Upper lobe of right lung (tissue), 1 donor: ENCODE measurements around the gene TANGO6. TPM values are rescaled to one million over a fixed set of nuclear protein-coding genes. Genes with fewer than 3 reads are reported as not detected.

Experiments
- ATAC-seq: fragments of 200-7000 bp; cut with Tn5 transposase; one replicate; pipeline ENCODE4 v1.9.1; 2020; ENCODE audit warnings: mild to moderate bottlenecking, moderate library complexity
- DNase-seq: peaks from one replicate; pipeline ENCODE4 v3.0.0-alpha.2; 2020
- H3K27ac ChIP-seq: fragments of 200-600 bp; one replicate; pipeline ENCODE4 v1.8.0; 2022
- H3K27me3 ChIP-seq: fragments of 200-600 bp; one replicate; pipeline ENCODE4 v1.8.0; 2022; ENCODE audit warnings: mild to moderate bottlenecking
- H3K36me3 ChIP-seq: fragments of 200-600 bp; one replicate; pipeline ENCODE4 v1.8.0; 2022
- H3K4me1 ChIP-seq: fragments of 200-600 bp; one replicate; pipeline ENCODE4 v1.8.0; 2022
- H3K4me3 ChIP-seq: fragments of 200-600 bp; one replicate; pipeline ENCODE4 v1.8.0; 2022; ENCODE audit warnings: mild to moderate bottlenecking
- H3K9me3 ChIP-seq: fragments of 200-600 bp; one replicate; pipeline ENCODE4 v1.8.0; 2022
- CTCF ChIP-seq: fragments of 200-600 bp; IDR thresholded peaks from one replicate; pipeline ENCODE4 v1.8.0; 2022; ENCODE audit warnings: antibody characterized with exemption
- intact Hi-C: fragments of 100-400 bp; cut with DNase I; formaldehyde crosslinking; loops from one replicate; pipeline ENCODE4 v1.11.0; 2022
- long read RNA-seq: library from polyadenylated mRNA; unstranded; transcript quantifications from one replicate; pipeline ENCODE4 v2.0.0, GENCODE V29; 2021
- total RNA-seq: library from RNA; stranded (reverse); fragmentation: NEBNext Ultra II Directional; extraction: Animal tissue kit (Norgen Biotek cat#: 25700); gene quantifications from one replicate; pipeline ENCODE4 v1.2.1, GENCODE V29; 2021
- donor health status: DM: no; HTN: yes; CAD: no; lungs with severe emphysema.

TANGO6 gene
- 19.1 TPM for total RNA-seq
- long read RNA-seq, full-length matches to known transcripts: 13 of 17 reads
- long read RNA-seq, partial matches to known transcripts: 0 of 17 reads
- long read RNA-seq, other reads (novel, unspliced or antisense): 4 of 17 reads

DNA sequence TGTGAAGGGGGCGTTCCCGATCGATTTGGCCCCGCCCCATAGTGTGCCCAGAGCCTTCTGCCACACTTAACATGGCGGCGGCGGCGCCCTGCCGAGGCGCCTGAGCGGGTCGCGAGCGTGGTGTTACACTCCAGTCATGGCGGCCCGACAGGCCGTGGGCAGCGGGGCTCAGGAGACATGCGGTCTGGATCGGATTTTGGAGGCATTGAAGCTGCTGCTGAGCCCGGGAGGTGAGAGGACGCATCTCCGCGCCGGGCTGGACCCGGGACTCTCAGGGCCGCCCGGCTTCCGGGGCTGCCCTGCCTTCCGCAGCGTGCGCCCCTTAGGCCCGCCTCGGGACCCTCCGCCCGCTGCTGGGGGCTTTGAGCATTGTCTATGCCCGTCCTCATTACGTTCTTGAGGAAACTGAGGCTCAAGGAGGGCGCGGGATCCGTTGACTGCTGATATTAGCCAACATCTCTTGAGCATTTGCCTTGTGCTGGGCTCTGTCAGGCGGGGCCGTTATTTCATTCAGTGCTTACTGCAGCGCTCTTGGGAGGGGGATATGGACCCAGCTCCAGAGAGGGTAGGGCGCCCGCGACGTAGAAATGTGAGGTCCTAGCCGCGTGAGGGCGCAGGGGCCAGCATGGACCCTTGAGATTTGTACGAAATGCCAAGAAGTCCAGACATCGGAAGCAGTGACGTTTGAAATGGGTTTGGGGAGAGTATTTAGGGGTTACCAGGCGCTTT, at the start of gene TANGO6:
Gene TANGO6 (plus strand): TSS at position 50 of the 729 bp plus-strand sequence. CDS start 87 bp downstream, at position 137.
- ATAC-seq (peak; percentile 98), DNase-seq (peak; percentile 94)
- TF ChIP-seq CTCF: peak; percentile 11
- H3K27ac ChIP-seq: peak within 1 kb of the TSS; percentile 87
- H3K27me3 ChIP-seq: no peaks in the 10 kb centered on the region
- peaks cover 14% of the 10 kb centered on the region for H3K4me1 ChIP-seq
- no peaks in the 10 kb centered on the region for H3K9me3 ChIP-seq
- H3K4me3 ChIP-seq: peak within 1 kb of the TSS; percentile 94
- intact Hi-C loops: no loop called here
- H3K36me3 ChIP-seq: no peaks in the 10 kb centered on the region

- H3K9me3 ChIP-seq: no peaks in the 10 kb centered on the region
- H3K4me3 ChIP-seq: no peak overlapping the region
- DNase-seq: no peak
- no peak for ATAC-seq
- H3K27ac ChIP-seq: no peak overlapping the region
- intact Hi-C loops: no loop called here
- TF ChIP-seq CTCF: no peak
- peaks cover under 1% of the 10 kb centered on the region for H3K4me1 ChIP-seq
- no peaks in the 10 kb centered on the region for H3K36me3 ChIP-seq
- no peaks in the 10 kb centered on the region for H3K27me3 ChIP-seq
Observed at GRCh38 chr16:68798398-68798797, 44.9 kb upstream of the TANGO6 start.

DNA sequence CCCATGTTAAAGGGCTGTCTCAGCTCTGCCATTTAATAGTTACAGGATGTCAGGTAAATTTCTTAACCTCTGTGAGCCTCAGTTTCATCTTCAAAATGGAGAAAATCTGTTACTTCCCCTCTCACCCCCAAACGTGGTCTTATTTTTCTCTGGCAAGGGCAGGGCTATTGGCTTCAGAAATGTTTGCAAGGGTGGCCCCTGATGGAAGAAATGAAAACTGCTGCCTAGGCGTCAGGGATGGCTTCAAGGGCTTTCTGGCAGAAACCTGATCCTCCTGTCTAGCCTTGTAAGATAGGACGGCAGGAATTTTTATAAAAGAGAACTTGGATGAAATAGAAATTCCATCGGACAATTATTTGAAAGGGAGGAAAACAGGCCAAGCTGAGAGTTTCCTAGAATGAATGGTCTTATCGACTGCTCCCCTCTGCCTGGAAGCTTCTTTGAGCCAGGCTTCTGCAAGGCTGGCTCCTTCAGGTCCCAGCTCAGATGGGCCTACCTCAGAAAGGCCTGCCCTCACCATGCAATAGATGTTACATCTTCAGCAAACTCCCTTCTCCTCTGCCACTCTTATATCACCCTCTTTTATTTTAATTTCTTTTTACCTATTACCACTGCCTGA, 43.0 kb upstream of the TANGO6 start:
- Histone ChIP-seq H3K9me3 (no peaks in the 10 kb centered on the region), H3K27me3 (no peaks in the 10 kb centered on the region), H3K4me1 (no peaks in the 10 kb centered on the region), H3K27ac (no peak overlapping the region), H3K4me3 (no peak overlapping the region), H3K36me3 (no peaks in the 10 kb centered on the region)
- DNase-seq (no peak), ATAC-seq (peak; percentile 89)
- peak; percentile 78 for TF ChIP-seq CTCF
- intact Hi-C loops: loop anchor here (10.0 kb wide), 1 partner anchor 96 kb away; no protein-coding TSS in a partner anchor

DNA sequence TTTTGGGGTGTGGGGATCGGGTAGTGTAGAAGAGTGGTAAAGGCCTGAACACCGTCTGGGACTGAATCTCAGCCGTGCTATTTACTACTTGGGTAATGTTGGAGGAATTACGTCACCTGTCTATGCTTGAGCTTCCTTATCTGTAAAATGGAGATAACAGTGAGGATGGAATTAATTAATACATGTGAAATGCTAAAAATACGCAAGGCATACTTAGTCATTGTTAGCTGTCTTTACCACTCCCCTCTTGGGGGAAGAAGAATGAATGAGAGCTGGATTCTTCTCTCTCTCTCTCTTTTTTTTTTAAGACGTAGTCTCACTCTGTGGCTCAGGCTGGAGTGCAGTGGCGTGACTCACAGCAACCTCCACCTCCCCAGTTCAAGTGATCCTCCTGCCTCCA, 41.1 kb upstream of the TANGO6 start:
- DNase-seq (no peak), ATAC-seq (peak; percentile 45)
- Histone ChIP-seq H3K4me3 (no peak overlapping the region), H3K27me3 (no peaks in the 10 kb centered on the region), H3K4me1 (no peaks in the 10 kb centered on the region), H3K9me3 (no peaks in the 10 kb centered on the region), H3K27ac (no peak overlapping the region), H3K36me3 (no peaks in the 10 kb centered on the region)
- no peak for TF ChIP-seq CTCF
- intact Hi-C loops: loop anchor here (10.0 kb wide), 1 partner anchor 97 kb away; no protein-coding TSS in a partner anchor

- Histone ChIP-seq H3K4me3 (no peak overlapping the region), H3K4me1 (no peaks in the 10 kb centered on the region), H3K36me3 (peaks cover 1% of the 10 kb centered on the region), H3K27me3 (no peaks in the 10 kb centered on the region), H3K27ac (no peak overlapping the region), H3K9me3 (no peaks in the 10 kb centered on the region)
- ATAC-seq (no peak), DNase-seq (no peak)
- intact Hi-C loops: loop anchor here (10.0 kb wide), 1 partner anchor 102 kb away; no protein-coding TSS in a partner anchor
- no peak for TF ChIP-seq CTCF
Observed at GRCh38 chr16:68806422-68806821, 36.9 kb upstream of the TANGO6 start.
